CD14-positive monocyte (primary cell): ENCODE measurements around the gene SLC1A2. TPM values are rescaled to one million over a fixed set of nuclear protein-coding genes. Genes with fewer than 3 reads are reported as not detected.

Experiments
- DNase-seq, 3 donors: peaks; one replicate each; pipeline ENCODE4 v3.0.0-alpha.2; 2011 to 2022
- H2AFZ ChIP-seq: 2 replicates; pipeline ENCODE4 v1.6.0; 2012; ENCODE audit warnings: mild to moderate bottlenecking, low read depth, low read length, inconsistent platforms; ENCODE audit not compliant: insufficient read depth, poor library complexity, severe bottlenecking
- H3K27ac ChIP-seq, 2 donors: 1 replicate in 1 of 2; 2 replicates in 1 of 2; pipeline ENCODE4 v1.5.1; 2012 to 2013; ENCODE audit warnings: low read length in 2 of 2, control low read depth in 1 of 2, inconsistent platforms in 1 of 2, low read depth in 1 of 2, mild to moderate bottlenecking in 1 of 2
- H3K27me3 ChIP-seq, 2 donors: one replicate each; pipeline versions ENCODE4 v1.6.0 to v1.6.1; 2011 to 2013; ENCODE audit warnings: low read length in 2 of 2; ENCODE audit not compliant: control insufficient read depth in 2 of 2, insufficient read depth in 2 of 2
- H3K36me3 ChIP-seq, 2 donors: replicated peaks in 1 of 2; 1 replicate in 1 of 2; 2 replicates in 1 of 2; pipeline versions ENCODE4 v1.5.1 to v1.6.1; 2012 to 2013; ENCODE audit warnings: low read length in 2 of 2, control low read depth in 1 of 2, inconsistent platforms in 1 of 2, mild to moderate bottlenecking in 1 of 2; ENCODE audit not compliant: insufficient read depth in 2 of 2, control insufficient read depth in 1 of 2
- H3K4me1 ChIP-seq, 2 donors: 1 replicate in 1 of 2; 2 replicates in 1 of 2; pipeline versions ENCODE4 v1.5.1 to v1.6.1; 2012 to 2013; ENCODE audit warnings: low read length in 2 of 2, control low read depth in 1 of 2, inconsistent platforms in 1 of 2, mild to moderate bottlenecking in 1 of 2, moderate library complexity in 1 of 2; ENCODE audit not compliant: insufficient read depth in 2 of 2, control insufficient read depth in 1 of 2
- H3K4me2 ChIP-seq: replicated peaks from 2 replicates; pipeline ENCODE3; 2012; ENCODE audit warnings: low read length, moderate library complexity, mild to moderate bottlenecking; ENCODE audit not compliant: poor library complexity, severe bottlenecking; ENCODE audit errors: extremely low read depth
- H3K4me3 ChIP-seq, 3 experiments: fragments of 200-600 bp in 1 of 3; sonication (generic) in 1 of 3; replicated peaks in 1 of 3; 1 replicate in 2 of 3; 2 replicates in 1 of 3; pipeline ENCODE4 v1.5.1; 2011 to 2013; ENCODE audit warnings: low read length in 3 of 3, mild to moderate bottlenecking in 3 of 3, control low read depth in 2 of 3, low read depth in 2 of 3, inconsistent platforms in 1 of 3, moderate library complexity in 1 of 3
- H3K79me2 ChIP-seq: 2 replicates; pipeline ENCODE4 v1.6.0; 2012; ENCODE audit warnings: mild to moderate bottlenecking, control low read depth, inconsistent platforms, low read length, moderate library complexity; ENCODE audit not compliant: insufficient read depth
- H3K9ac ChIP-seq: 2 replicates; pipeline ENCODE4 v1.6.0; 2017; ENCODE audit warnings: low read length, mild to moderate bottlenecking; ENCODE audit not compliant: insufficient read depth, poor library complexity, severe bottlenecking
- H3K9me3 ChIP-seq, 2 donors: replicated peaks in 1 of 2; 1 replicate in 1 of 2; 2 replicates in 1 of 2; pipeline versions ENCODE4 v1.5.1 to v1.6.1; 2012 to 2013; ENCODE audit warnings: low read length in 2 of 2, control low read depth in 1 of 2; ENCODE audit not compliant: control insufficient read depth in 1 of 2, insufficient read depth in 1 of 2
- H4K20me1 ChIP-seq: 2 replicates; pipeline ENCODE4 v1.6.0; 2012; ENCODE audit warnings: mild to moderate bottlenecking, low read length, control low read depth, moderate library complexity; ENCODE audit not compliant: insufficient read depth
- H3K27ac Mint-ChIP-seq, 7 donors: one replicate each; pipeline ENCODE4 v1.8.0; 2020; ENCODE audit warnings: mild to moderate bottlenecking in 7 of 7, mixed read lengths in 7 of 7, moderate library complexity in 6 of 7, inconsistent platforms in 2 of 7
- H3K27me3 Mint-ChIP-seq, 3 donors: one replicate each; pipeline ENCODE4 v1.8.0; 2021 to 2022; ENCODE audit warnings: low read depth in 3 of 3, mild to moderate bottlenecking in 3 of 3, mixed read lengths in 3 of 3, moderate library complexity in 3 of 3, inconsistent platforms in 1 of 3
- H3K36me3 Mint-ChIP-seq, 2 donors: one replicate each; pipeline ENCODE4 v1.8.0; 2020; ENCODE audit warnings: mixed read lengths in 2 of 2, inconsistent platforms in 1 of 2, mild to moderate bottlenecking in 1 of 2
- H3K4me1 Mint-ChIP-seq: one replicate; pipeline ENCODE4 v1.8.0; 2020; ENCODE audit warnings: mild to moderate bottlenecking, mixed read lengths
- H3K4me3 Mint-ChIP-seq, 2 donors: one replicate each; pipeline ENCODE4 v1.8.0; 2020; ENCODE audit warnings: mild to moderate bottlenecking in 2 of 2, mixed read lengths in 2 of 2, moderate library complexity in 1 of 2
- H3K9me3 Mint-ChIP-seq, 7 donors: one replicate each; pipeline ENCODE4 v1.8.0; 2020 to 2022; ENCODE audit warnings: mixed read lengths in 7 of 7, mild to moderate bottlenecking in 6 of 7, moderate library complexity in 6 of 7, inconsistent platforms in 2 of 7
- CTCF ChIP-seq: fragments of 200-600 bp; IDR thresholded peaks from one replicate; pipeline ENCODE4 v1.8.0; 2022; ENCODE audit warnings: antibody characterized with exemption, mild to moderate bottlenecking
- whole genome bisulfite sequencing: methylation state at CpG from one replicate; pipeline ENCODE4 v1.1.5; 2013; ENCODE audit warnings: missing lambda C conversion rate; ENCODE audit not compliant: insufficient coverage; 5-methylcytosine and 5-hydroxymethylcytosine counted together
- intact Hi-C, 2 donors: fragments of 100-400 bp; cut with micrococcal nuclease; formaldehyde crosslinking; loops; one replicate each; pipeline versions ENCODE4 v1.15.0 to v1.15.1; 2023
- polyA plus RNA-seq, 3 donors: library from polyadenylated mRNA; depleted of rRNA in 1 of 3; unstranded in 2 of 3; stranded (reverse) in 1 of 3; fragments of 300-500 nt in 2 of 3; fragments of >200 nt in 1 of 3; fragmentation: Illumina TruSeq in 2 of 3; gene quantifications; 1 replicate in 2 of 3; 2 replicates in 1 of 3; pipeline ENCODE4 v1.2.3, GENCODE V29; 2012 to 2021

SLC1A2 gene
- polyA plus RNA-seq, 3 donors, result 0.07 TPM; not detected in 2

- Histone ChIP-seq H3K36me3 (peaks cover 44 to 62% of the 10 kb centered on the region in 2 donors), H4K20me1 (no peaks in the 10 kb centered on the region), H3K9ac (peak overlapping the region; percentile 58), H3K27ac (peak overlapping the region; percentile 16 to 97), H3K79me2 (peaks cover 28% of the 10 kb centered on the region), H3K4me2 (peak overlapping the region; percentile 33), H3K9me3 (no peaks in the 10 kb centered on the region), H3K27me3 (no peaks in the 10 kb centered on the region), H2AFZ (no peak overlapping the region), H3K4me1 (peaks cover 62 to 74% of the 10 kb centered on the region in 2 donors), H3K4me3 (peak overlapping the region in 1 of 3 experiments; percentile 30)
- H3K27me3 Mint-ChIP-seq, result no peaks in the 10 kb centered on the region
- peak overlapping the region; percentile 95 to 99 (median 98) for H3K27ac Mint-ChIP-seq
- H3K4me3 Mint-ChIP-seq, result peak overlapping the region in 1 of 2 donors; percentile 35
- DNase-seq, result peak; percentile 92 to 98 (median 93)
- peaks cover 71% of the 10 kb centered on the region for H3K4me1 Mint-ChIP-seq
- WGBS, result 17% methylated on average over 1 of the region's 1 CpG
- peaks cover 0 to 6% (median 0%) of the 10 kb centered on the region in 7 donors for H3K9me3 Mint-ChIP-seq
- peaks cover 71 to 81% of the 10 kb centered on the region in 2 donors for H3K36me3 Mint-ChIP-seq
- TF ChIP-seq CTCF, result no peak
- intact Hi-C loops, result loop anchor here (5.0 to 10.0 kb wide), 5 partner anchors 50 to 210 kb away; no protein-coding TSS in a partner anchor
Observed at GRCh38 chr11:35214792-35215193, 204.6 kb downstream of the SLC1A2 start.

GRCh38 chr11:35214226-35214770, 205.1 kb downstream of the SLC1A2 start:
- H3K36me3 Mint-ChIP-seq, result peaks cover 71 to 81% of the 10 kb centered on the region in 2 donors
- peak overlapping the region; percentile 33 for H3K4me2 ChIP-seq
- H3K4me1 Mint-ChIP-seq, result peaks cover 71% of the 10 kb centered on the region
- no peaks in the 10 kb centered on the region for H3K9me3 ChIP-seq
- peak overlapping the region in 1 of 3 experiments; percentile 30 for H3K4me3 ChIP-seq
- no peaks in the 10 kb centered on the region for H4K20me1 ChIP-seq
- H3K9me3 Mint-ChIP-seq, result peaks cover 0 to 6% (median 0%) of the 10 kb centered on the region in 7 donors
- peak overlapping the region; percentile 16 to 97 for H3K27ac ChIP-seq
- TF ChIP-seq CTCF, result no peak
- H3K27ac Mint-ChIP-seq, result peak overlapping the region; percentile 95 to 99 (median 98)
- H3K27me3 Mint-ChIP-seq, result no peaks in the 10 kb centered on the region
- H3K9ac ChIP-seq, result peak overlapping the region; percentile 58
- peaks cover 31% of the 10 kb centered on the region for H3K79me2 ChIP-seq
- H2AFZ ChIP-seq, result no peak overlapping the region
- peaks cover 62 to 75% of the 10 kb centered on the region in 2 donors for H3K4me1 ChIP-seq
- DNase-seq, result no peak
- H3K27me3 ChIP-seq, result no peaks in the 10 kb centered on the region
- H3K4me3 Mint-ChIP-seq, result peak overlapping the region in 1 of 2 donors; percentile 35
- intact Hi-C loops, result loop anchor here (5.0 to 10.0 kb wide), 5 partner anchors 49 to 209 kb away; no protein-coding TSS in a partner anchor
- WGBS, result no CpG with 5 or more reads among the region's 2 CpGs
- H3K36me3 ChIP-seq, result peaks cover 43 to 62% of the 10 kb centered on the region in 2 donors
